GM10266 (cell line): ENCODE measurements around the gene ADAM29.
"Not testable (repeated sequence)": the region's sequence is repeated elsewhere in the genome, so short reads cannot be mapped to it uniquely, and the experiment has no call there.

Experiments
- DNase-seq: peaks from one replicate; pipeline ENCODE4 v3.0.0; 2012; ENCODE audit errors: extremely low spot score
- TF ChIP-seq, protein P1 (sequence below): IDR thresholded peaks from 2 replicates; pipeline ENCODE4 v1.5.1; 2012; ENCODE audit warnings: mild to moderate bottlenecking, low read depth; ENCODE audit not compliant: control insufficient read depth, insufficient read depth; ENCODE audit errors: missing control alignments

The ADAM29 gene

DNA sequence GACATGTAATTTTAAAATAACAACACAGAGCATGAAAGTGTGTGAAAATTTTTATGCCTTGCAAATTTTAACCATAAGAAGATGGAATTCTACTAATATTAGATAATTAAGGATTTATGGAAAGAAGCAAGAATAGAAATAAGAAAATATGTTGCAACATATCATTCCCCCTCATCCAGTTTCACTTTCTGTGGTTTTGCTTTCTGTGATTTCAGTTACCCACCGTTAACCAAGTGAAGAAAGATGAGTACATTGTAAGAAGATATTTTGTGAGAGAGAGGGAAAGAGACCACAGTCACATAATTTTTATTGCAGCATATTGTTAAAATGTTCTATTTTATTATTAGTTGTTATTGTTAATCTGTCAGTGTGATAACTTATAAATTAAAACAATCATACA is 77.9 kb downstream of the ADAM29 start:
- TF ChIP-seq, protein P1, sequence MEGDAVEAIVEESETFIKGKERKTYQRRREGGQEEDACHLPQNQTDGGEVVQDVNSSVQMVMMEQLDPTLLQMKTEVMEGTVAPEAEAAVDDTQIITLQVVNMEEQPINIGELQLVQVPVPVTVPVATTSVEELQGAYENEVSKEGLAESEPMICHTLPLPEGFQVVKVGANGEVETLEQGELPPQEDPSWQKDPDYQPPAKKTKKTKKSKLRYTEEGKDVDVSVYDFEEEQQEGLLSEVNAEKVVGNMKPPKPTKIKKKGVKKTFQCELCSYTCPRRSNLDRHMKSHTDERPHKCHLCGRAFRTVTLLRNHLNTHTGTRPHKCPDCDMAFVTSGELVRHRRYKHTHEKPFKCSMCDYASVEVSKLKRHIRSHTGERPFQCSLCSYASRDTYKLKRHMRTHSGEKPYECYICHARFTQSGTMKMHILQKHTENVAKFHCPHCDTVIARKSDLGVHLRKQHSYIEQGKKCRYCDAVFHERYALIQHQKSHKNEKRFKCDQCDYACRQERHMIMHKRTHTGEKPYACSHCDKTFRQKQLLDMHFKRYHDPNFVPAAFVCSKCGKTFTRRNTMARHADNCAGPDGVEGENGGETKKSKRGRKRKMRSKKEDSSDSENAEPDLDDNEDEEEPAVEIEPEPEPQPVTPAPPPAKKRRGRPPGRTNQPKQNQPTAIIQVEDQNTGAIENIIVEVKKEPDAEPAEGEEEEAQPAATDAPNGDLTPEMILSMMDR, result no peak
- no peak for DNase-seq

DNA sequence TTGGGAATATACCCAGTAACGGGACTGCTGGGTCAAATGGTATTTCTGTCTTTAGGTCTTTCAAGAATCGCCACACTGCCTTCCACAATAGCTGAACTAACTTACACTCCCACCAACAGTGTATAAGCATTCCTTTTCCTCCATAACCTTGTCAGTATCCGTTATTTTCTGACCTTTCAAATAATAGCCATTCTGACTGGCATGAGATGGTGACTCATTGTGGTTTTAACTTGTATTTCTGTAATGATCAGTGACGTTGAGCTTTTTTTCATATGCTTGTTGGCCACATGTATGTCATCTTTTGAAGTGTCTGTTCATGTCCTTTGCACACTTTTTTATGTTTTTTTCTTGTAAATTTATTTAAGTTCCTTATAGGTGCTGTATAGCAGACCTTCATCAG is 81.2 kb downstream of the ADAM29 start:
- DNase-seq, result no peak
- TF ChIP-seq, protein P1, result no peak

DNA sequence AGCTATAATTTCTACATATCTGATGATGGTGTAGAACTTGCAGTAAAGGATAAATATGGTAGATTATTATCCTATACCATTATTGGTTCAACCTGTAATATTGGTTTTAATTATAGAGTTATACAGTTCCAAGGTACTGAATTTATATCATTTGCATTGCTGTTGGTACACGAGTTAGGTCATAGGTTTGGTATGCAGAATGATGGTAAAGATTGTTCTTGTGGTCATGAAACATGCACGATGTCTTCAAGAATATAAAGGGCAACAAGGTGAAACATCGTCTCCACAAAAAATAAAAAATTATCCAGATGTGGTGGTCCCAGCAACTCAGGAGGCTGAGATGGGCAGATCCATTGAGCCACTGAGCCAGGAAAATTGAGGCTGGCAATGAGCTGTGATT is 99.6 kb downstream of the ADAM29 start:
- DNase-seq, result no peak
- TF ChIP-seq, protein P1, result no peak

DNA sequence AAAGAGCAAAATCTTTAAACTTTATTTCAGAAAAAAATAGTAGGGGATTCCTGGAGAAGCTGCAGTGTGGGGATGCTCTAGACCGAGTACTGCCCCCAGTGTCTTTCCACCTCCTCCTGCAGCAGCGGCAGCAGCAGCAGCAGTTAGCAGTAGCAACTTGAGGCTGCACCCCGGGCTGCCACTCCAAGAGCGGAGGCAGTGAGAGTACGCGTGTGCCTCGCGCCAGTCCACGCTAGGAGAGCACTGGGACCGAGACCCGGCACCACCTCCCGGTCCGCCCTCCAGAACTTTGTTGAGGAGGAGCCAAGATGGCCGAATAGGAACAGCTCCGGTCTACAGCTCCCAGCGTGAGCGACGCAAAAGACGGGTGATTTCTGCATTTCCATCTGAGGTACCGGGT is 101.3 kb downstream of the ADAM29 start:
- DNase-seq, result not testable (repeated sequence)
